CD14-positive monocyte (primary cell): ENCODE measurements around the gene CDC25B. TPM values are rescaled to one million over a fixed set of nuclear protein-coding genes. Genes with fewer than 3 reads are reported as not detected.

Experiments used
- DNase-seq, 3 donors: peaks; one replicate each; pipeline ENCODE4 v3.0.0-alpha.2; 2011 to 2022
- H2AFZ ChIP-seq: 2 replicates; pipeline ENCODE4 v1.6.0; 2012; ENCODE audit warnings: mild to moderate bottlenecking, low read depth, low read length, inconsistent platforms; ENCODE audit not compliant: insufficient read depth, poor library complexity, severe bottlenecking
- H3K27ac ChIP-seq, 2 donors: 1 replicate in 1 of 2; 2 replicates in 1 of 2; pipeline ENCODE4 v1.5.1; 2012 to 2013; ENCODE audit warnings: low read length in 2 of 2, control low read depth in 1 of 2, inconsistent platforms in 1 of 2, low read depth in 1 of 2, mild to moderate bottlenecking in 1 of 2
- H3K27me3 ChIP-seq, 2 donors: one replicate each; pipeline versions ENCODE4 v1.6.0 to v1.6.1; 2011 to 2013; ENCODE audit warnings: low read length in 2 of 2; ENCODE audit not compliant: control insufficient read depth in 2 of 2, insufficient read depth in 2 of 2
- H3K36me3 ChIP-seq, 2 donors: replicated peaks in 1 of 2; 1 replicate in 1 of 2; 2 replicates in 1 of 2; pipeline versions ENCODE4 v1.5.1 to v1.6.1; 2012 to 2013; ENCODE audit warnings: low read length in 2 of 2, control low read depth in 1 of 2, inconsistent platforms in 1 of 2, mild to moderate bottlenecking in 1 of 2; ENCODE audit not compliant: insufficient read depth in 2 of 2, control insufficient read depth in 1 of 2
- H3K4me1 ChIP-seq, 2 donors: 1 replicate in 1 of 2; 2 replicates in 1 of 2; pipeline versions ENCODE4 v1.5.1 to v1.6.1; 2012 to 2013; ENCODE audit warnings: low read length in 2 of 2, control low read depth in 1 of 2, inconsistent platforms in 1 of 2, mild to moderate bottlenecking in 1 of 2, moderate library complexity in 1 of 2; ENCODE audit not compliant: insufficient read depth in 2 of 2, control insufficient read depth in 1 of 2
- H3K4me2 ChIP-seq: replicated peaks from 2 replicates; pipeline ENCODE3; 2012; ENCODE audit warnings: low read length, moderate library complexity, mild to moderate bottlenecking; ENCODE audit not compliant: poor library complexity, severe bottlenecking; ENCODE audit errors: extremely low read depth
- H3K4me3 ChIP-seq, 3 experiments: fragments of 200-600 bp in 1 of 3; sonication (generic) in 1 of 3; replicated peaks in 1 of 3; 1 replicate in 2 of 3; 2 replicates in 1 of 3; pipeline ENCODE4 v1.5.1; 2011 to 2013; ENCODE audit warnings: low read length in 3 of 3, mild to moderate bottlenecking in 3 of 3, control low read depth in 2 of 3, low read depth in 2 of 3, inconsistent platforms in 1 of 3, moderate library complexity in 1 of 3
- H3K79me2 ChIP-seq: 2 replicates; pipeline ENCODE4 v1.6.0; 2012; ENCODE audit warnings: mild to moderate bottlenecking, control low read depth, inconsistent platforms, low read length, moderate library complexity; ENCODE audit not compliant: insufficient read depth
- H3K9ac ChIP-seq: 2 replicates; pipeline ENCODE4 v1.6.0; 2017; ENCODE audit warnings: low read length, mild to moderate bottlenecking; ENCODE audit not compliant: insufficient read depth, poor library complexity, severe bottlenecking
- H3K9me3 ChIP-seq, 2 donors: replicated peaks in 1 of 2; 1 replicate in 1 of 2; 2 replicates in 1 of 2; pipeline versions ENCODE4 v1.5.1 to v1.6.1; 2012 to 2013; ENCODE audit warnings: low read length in 2 of 2, control low read depth in 1 of 2; ENCODE audit not compliant: control insufficient read depth in 1 of 2, insufficient read depth in 1 of 2
- H4K20me1 ChIP-seq: 2 replicates; pipeline ENCODE4 v1.6.0; 2012; ENCODE audit warnings: mild to moderate bottlenecking, low read length, control low read depth, moderate library complexity; ENCODE audit not compliant: insufficient read depth
- H3K27ac Mint-ChIP-seq, 7 donors: one replicate each; pipeline ENCODE4 v1.8.0; 2020; ENCODE audit warnings: mild to moderate bottlenecking in 7 of 7, mixed read lengths in 7 of 7, moderate library complexity in 6 of 7, inconsistent platforms in 2 of 7
- H3K27me3 Mint-ChIP-seq, 3 donors: one replicate each; pipeline ENCODE4 v1.8.0; 2021 to 2022; ENCODE audit warnings: low read depth in 3 of 3, mild to moderate bottlenecking in 3 of 3, mixed read lengths in 3 of 3, moderate library complexity in 3 of 3, inconsistent platforms in 1 of 3
- H3K36me3 Mint-ChIP-seq, 2 donors: one replicate each; pipeline ENCODE4 v1.8.0; 2020; ENCODE audit warnings: mixed read lengths in 2 of 2, inconsistent platforms in 1 of 2, mild to moderate bottlenecking in 1 of 2
- H3K4me1 Mint-ChIP-seq: one replicate; pipeline ENCODE4 v1.8.0; 2020; ENCODE audit warnings: mild to moderate bottlenecking, mixed read lengths
- H3K4me3 Mint-ChIP-seq, 2 donors: one replicate each; pipeline ENCODE4 v1.8.0; 2020; ENCODE audit warnings: mild to moderate bottlenecking in 2 of 2, mixed read lengths in 2 of 2, moderate library complexity in 1 of 2
- H3K9me3 Mint-ChIP-seq, 7 donors: one replicate each; pipeline ENCODE4 v1.8.0; 2020 to 2022; ENCODE audit warnings: mixed read lengths in 7 of 7, mild to moderate bottlenecking in 6 of 7, moderate library complexity in 6 of 7, inconsistent platforms in 2 of 7
- CTCF ChIP-seq: fragments of 200-600 bp; IDR thresholded peaks from one replicate; pipeline ENCODE4 v1.8.0; 2022; ENCODE audit warnings: antibody characterized with exemption, mild to moderate bottlenecking
- WGBS: methylation state at CpG from one replicate; pipeline ENCODE4 v1.1.5; 2013; ENCODE audit warnings: missing lambda C conversion rate; ENCODE audit not compliant: insufficient coverage; 5-methylcytosine and 5-hydroxymethylcytosine counted together
- intact Hi-C, 2 donors: fragments of 100-400 bp; cut with micrococcal nuclease; formaldehyde crosslinking; loops; one replicate each; pipeline versions ENCODE4 v1.15.0 to v1.15.1; 2023
- polyA plus RNA-seq, 3 donors: library from polyadenylated mRNA; depleted of rRNA in 1 of 3; unstranded in 2 of 3; stranded (reverse) in 1 of 3; fragments of 300-500 nt in 2 of 3; fragments of >200 nt in 1 of 3; fragmentation: Illumina TruSeq in 2 of 3; gene quantifications; 1 replicate in 2 of 3; 2 replicates in 1 of 3; pipeline ENCODE4 v1.2.3, GENCODE V29; 2012 to 2021

CDC25B gene
- polyA plus RNA-seq, 3 donors: 3.6 to 35.6 (median 4.0) TPM

- intact Hi-C loops: loop anchor here (10.0 kb wide), 2 partner anchors 55 to 65 kb away; partner anchors contain the start of gene AP5S1 (in 1 of the 2)
- H4K20me1 ChIP-seq: peaks cover 34% of the 10 kb centered on the region
- H3K9me3 ChIP-seq: no peaks in the 10 kb centered on the region
- peak overlapping the region in 6 of 7 donors; percentile 54 to 88 (median 78) for H3K27ac Mint-ChIP-seq
- peaks cover 45 to 66% of the 10 kb centered on the region in 2 donors for H3K36me3 ChIP-seq
- no peak overlapping the region for H3K4me2 ChIP-seq
- DNase-seq: no peak
- H3K27me3 Mint-ChIP-seq: peaks cover 0 to 6% (median 0%) of the 10 kb centered on the region in 3 donors
- no peak overlapping the region for H2AFZ ChIP-seq
- H3K4me1 ChIP-seq: peaks cover 50 to 57% of the 10 kb centered on the region in 2 donors
- H3K9me3 Mint-ChIP-seq: no peaks in the 10 kb centered on the region
- TF ChIP-seq CTCF: no peak
- H3K4me1 Mint-ChIP-seq: peaks cover 69% of the 10 kb centered on the region
- H3K4me3 Mint-ChIP-seq: no peak overlapping the region
- no peak overlapping the region for H3K4me3 ChIP-seq
- H3K36me3 Mint-ChIP-seq: peaks cover 51 to 65% of the 10 kb centered on the region in 2 donors
- peaks cover 81% of the 10 kb centered on the region for H3K79me2 ChIP-seq
- no peak overlapping the region for H3K9ac ChIP-seq
- H3K27ac ChIP-seq: peak overlapping the region in 1 of 2 donors; percentile 67
- H3K27me3 ChIP-seq: no peaks in the 10 kb centered on the region
- 98% methylated on average over 6 of the region's 11 CpGs for WGBS
Observed at GRCh38 chr20:3759884-3760283, 36.2 kb upstream of the CDC25B start.

- no peaks in the 10 kb centered on the region for H3K9me3 Mint-ChIP-seq
Observed at GRCh38 chr20:3760655-3761348, 35.3 kb upstream of the CDC25B start.

More at GRCh38 chr20:3760655-3761348, 35.3 kb upstream of the CDC25B start:
- 79% methylated on average over 8 of the region's 10 CpGs for WGBS
- Mint-ChIP-seq H3K4me1 (peaks cover 78% of the 10 kb centered on the region), H3K27ac (peak overlapping the region in 5 of 7 donors; percentile 42 to 78 (median 57)), H3K4me3 (no peak overlapping the region), H3K27me3 (peaks cover 0 to 6% (median 0%) of the 10 kb centered on the region in 3 donors), H3K36me3 (peaks cover 42 to 56% of the 10 kb centered on the region in 2 donors)
- Histone ChIP-seq H3K79me2 (peaks cover 83% of the 10 kb centered on the region), H3K9ac (no peak overlapping the region), H2AFZ (no peak overlapping the region), H4K20me1 (peaks cover 30% of the 10 kb centered on the region), H3K27me3 (no peaks in the 10 kb centered on the region), H3K4me3 (no peak overlapping the region), H3K9me3 (no peaks in the 10 kb centered on the region), H3K36me3 (peaks cover 37 to 57% of the 10 kb centered on the region in 2 donors), H3K4me2 (no peak overlapping the region), H3K4me1 (peaks cover 59 to 67% of the 10 kb centered on the region in 2 donors), H3K27ac (peak overlapping the region; percentile 6 to 67)
- TF ChIP-seq CTCF: no peak
- intact Hi-C loops: loop anchor here (10.0 kb wide), 2 partner anchors 54 to 64 kb away; partner anchors contain the start of gene AP5S1 (in 1 of the 2)
- DNase-seq: no peak
